ENCODE results near the gene ACTR10.

ACTR10 gene

GRCh38 chr14:58282925-58283593, 83.1 kb downstream of the ACTR10 start:
- no peak for DNase-seq

- DNase-seq = no peak
These were observed 83.8 kb downstream of the ACTR10 start for GRCh38 chr14:58283730-58284129.

GRCh38 chr14:58285132-58285531, 85.2 kb downstream of the ACTR10 start:
- no peak for DNase-seq

Data from hematopoietic multipotent progenitor cell treated with erythropoietin and hydrocortisone succinate and interleukin-3 and kit ligand, for 4 days (in vitro differentiated cells).